EL (cell line): ENCODE results near the gene LCN10.
"Not testable (repeated sequence)": the region's sequence is repeated elsewhere in the genome, so short reads cannot be mapped to it uniquely, and the experiment has no call there.

Source experiments
- DNase-seq: peaks from one replicate; pipeline ENCODE4 v3.0.0-alpha.2; 2016

LCN10 gene

GRCh38 chr9:136771907-136772415 lies 29.2 kb upstream of the LCN10 start:
- DNase-seq = no peak

- no peak for DNase-seq
These were observed 27.0 kb upstream of the LCN10 start for GRCh38 chr9:136769710-136770191.

- DNase-seq = peak; percentile 43
These were observed 23.8 kb upstream of the LCN10 start for GRCh38 chr9:136766410-136767120.

- DNase-seq = not testable (repeated sequence)
These were observed 23.1 kb upstream of the LCN10 start for GRCh38 chr9:136765745-136766409.

- DNase-seq = no peak
These were observed 22.3 kb upstream of the LCN10 start for GRCh38 chr9:136765041-136765440.

- DNase-seq = no peak
These were observed 21.7 kb upstream of the LCN10 start, which contains the start of gene LCN15 for GRCh38 chr9:136764301-136764891. LCN15 (minus strand) TSS chr9:136764518; CDS start chr9:136764488, 30 bp downstream.

GRCh38 chr9:136763649-136764035 lies 20.9 kb upstream of the LCN10 start:
- DNase-seq = no peak

GRCh38 chr9:136762915-136763648 lies 20.3 kb upstream of the LCN10 start:
- peak; percentile 34 for DNase-seq

- DNase-seq = no peak
These were observed 19.5 kb upstream of the LCN10 start for GRCh38 chr9:136762221-136762691.

GRCh38 chr9:136761545-136761981 lies 18.8 kb upstream of the LCN10 start:
- no peak for DNase-seq

GRCh38 chr9:136760834-136761544 lies 18.2 kb upstream of the LCN10 start:
- peak; percentile 76 for DNase-seq

- DNase-seq = no peak
These were observed 17.7 kb upstream of the LCN10 start for GRCh38 chr9:136760424-136760823.

- no peak for DNase-seq
These were observed 16.9 kb upstream of the LCN10 start for GRCh38 chr9:136759436-136760325.

GRCh38 chr9:136759001-136759400 lies 16.3 kb upstream of the LCN10 start:
- no peak for DNase-seq

GRCh38 chr9:136757751-136758140 lies 15.0 kb upstream of the LCN10 start:
- DNase-seq = no peak

GRCh38 chr9:136757328-136757727 lies 14.6 kb upstream of the LCN10 start:
- no peak for DNase-seq

GRCh38 chr9:136756836-136757235 lies 14.1 kb upstream of the LCN10 start:
- no peak for DNase-seq

GRCh38 chr9:136756134-136756438 lies 13.3 kb upstream of the LCN10 start:
- DNase-seq = no peak

GRCh38 chr9:136755302-136756133 lies 12.8 kb upstream of the LCN10 start:
- not testable (repeated sequence) for DNase-seq

- DNase-seq = no peak
These were observed 12.0 kb upstream of the LCN10 start for GRCh38 chr9:136754626-136755301.
